Glutamatergic neuron (in vitro differentiated cells): ENCODE data around the gene PPOX. TPM values are rescaled to one million over a fixed set of nuclear protein-coding genes. Genes with fewer than 3 reads are reported as not detected.

Experiments used
- DNase-seq: peaks from one replicate; pipeline ENCODE4 v3.0.0; 2022
- H3K27ac Mint-ChIP-seq: one replicate; pipeline ENCODE4 v1.8.0; 2020; ENCODE audit warnings: mild to moderate bottlenecking, mixed read lengths, inconsistent platforms; ENCODE audit not compliant: unreplicated experiment
- H3K27me3 Mint-ChIP-seq: one replicate; pipeline ENCODE4 v1.8.0; 2020; ENCODE audit warnings: mild to moderate bottlenecking, moderate library complexity, mixed read lengths, inconsistent platforms; ENCODE audit not compliant: unreplicated experiment
- H3K36me3 Mint-ChIP-seq: one replicate; pipeline ENCODE4 v1.8.0; 2020; ENCODE audit warnings: mild to moderate bottlenecking, mixed read lengths, inconsistent platforms; ENCODE audit not compliant: unreplicated experiment
- H3K4me1 Mint-ChIP-seq: one replicate; pipeline ENCODE4 v1.8.0; 2020; ENCODE audit warnings: mild to moderate bottlenecking, low read depth, mixed read lengths, inconsistent platforms; ENCODE audit not compliant: unreplicated experiment
- H3K4me3 Mint-ChIP-seq: one replicate; pipeline ENCODE4 v1.8.0; 2020; ENCODE audit warnings: mild to moderate bottlenecking, mixed read lengths, inconsistent platforms; ENCODE audit not compliant: unreplicated experiment
- H3K9me3 Mint-ChIP-seq: one replicate; pipeline ENCODE4 v1.8.0; 2020; ENCODE audit warnings: mild to moderate bottlenecking, moderate library complexity, mixed read lengths, inconsistent platforms; ENCODE audit not compliant: unreplicated experiment
- CTCF ChIP-seq: fragments of 200-600 bp; sonication (generic); IDR thresholded peaks from one replicate; pipeline ENCODE4 v1.5.0; 2021; ENCODE audit not compliant: partially characterized antibody, unreplicated experiment
- total RNA-seq: library from RNA; stranded (reverse); fragmentation: NEBNext Ultra II Directional; extraction: Animal tissue kit (Norgen Biotek cat#: 25700); gene quantifications from one replicate; pipeline ENCODE4 v1.2.1, GENCODE V29; 2021; ENCODE audit not compliant: unreplicated experiment

The PPOX gene
- total RNA-seq, 1 donor from 2014 or later, result 53.2 TPM

GRCh38 chr1:161196111-161196510 lies 29.9 kb downstream of the PPOX start:
- DNase-seq, result no peak
- TF ChIP-seq CTCF, result no peak
- Mint-ChIP-seq H3K4me3 (no peak overlapping the region), H3K36me3 (no peaks in the 10 kb centered on the region), H3K4me1 (peaks cover 27% of the 10 kb centered on the region), H3K27me3 (peaks cover 12% of the 10 kb centered on the region), H3K27ac (no peak overlapping the region), H3K9me3 (peaks cover 4% of the 10 kb centered on the region)

GRCh38 chr1:161196521-161197451 lies 30.6 kb downstream of the PPOX start:
- H3K4me3 Mint-ChIP-seq, result peak overlapping the region; percentile 76
- no peak overlapping the region for H3K27ac Mint-ChIP-seq
- no peak for TF ChIP-seq CTCF
- peaks cover 24% of the 10 kb centered on the region for H3K4me1 Mint-ChIP-seq
- DNase-seq, result no peak
- H3K27me3 Mint-ChIP-seq, result peaks cover 8% of the 10 kb centered on the region
- H3K36me3 Mint-ChIP-seq, result no peaks in the 10 kb centered on the region
- H3K9me3 Mint-ChIP-seq, result peaks cover 4% of the 10 kb centered on the region

- peaks cover 4% of the 10 kb centered on the region for H3K27me3 Mint-ChIP-seq
- peaks cover 6% of the 10 kb centered on the region for H3K9me3 Mint-ChIP-seq
- peak overlapping the region; percentile 82 for H3K4me3 Mint-ChIP-seq
- DNase-seq, result no peak
- H3K4me1 Mint-ChIP-seq, result peaks cover 20% of the 10 kb centered on the region
- H3K36me3 Mint-ChIP-seq, result no peaks in the 10 kb centered on the region
- H3K27ac Mint-ChIP-seq, result no peak overlapping the region
- TF ChIP-seq CTCF, result no peak
Observed at GRCh38 chr1:161197560-161198193, 31.5 kb downstream of the PPOX start.

- TF ChIP-seq CTCF, result no peak
- H3K27ac Mint-ChIP-seq, result peak overlapping the region; percentile 86
- no peaks in the 10 kb centered on the region for H3K36me3 Mint-ChIP-seq
- H3K4me3 Mint-ChIP-seq, result peak overlapping the region; percentile 82
- H3K4me1 Mint-ChIP-seq, result peaks cover 19% of the 10 kb centered on the region
- H3K27me3 Mint-ChIP-seq, result peaks cover 4% of the 10 kb centered on the region
- DNase-seq, result peak; percentile 74
- H3K9me3 Mint-ChIP-seq, result peaks cover 6% of the 10 kb centered on the region
Observed at GRCh38 chr1:161198194-161198896, 32.1 kb downstream of the PPOX start.
